ENCODE data around the gene CSF1. TPM values are rescaled to one million over a fixed set of nuclear protein-coding genes. Genes with fewer than 3 reads are reported as not detected.

Gene CSF1
- polyA plus RNA-seq, 1 donor = 14.4 TPM

Other genes with a start within 250 kb of the CSF1 start
- 157 TPM for gene GSTM2, start 242.8 kb upstream of the CSF1 start, polyA plus RNA-seq (ENCODE audit: insufficient read length)
- 50.6 TPM for gene GSTM1, start 223.0 kb upstream of the CSF1 start, polyA plus RNA-seq (ENCODE audit: insufficient read length)
- 19.8 TPM for gene GSTM5, start 198.6 kb upstream of the CSF1 start, polyA plus RNA-seq (ENCODE audit: insufficient read length)
- 34.4 TPM for gene GSTM3, start 169.8 kb upstream of the CSF1 start, polyA plus RNA-seq (ENCODE audit: insufficient read length)
- 0.34 TPM for gene EPS8L3, start 146.9 kb upstream of the CSF1 start, polyA plus RNA-seq (ENCODE audit: insufficient read length)
- gene AHCYL1, start 73.9 kb downstream of the CSF1 start, polyA plus RNA-seq (ENCODE audit: insufficient read length) = 40.8 TPM
- 30.6 TPM for gene STRIP1, start 123.8 kb downstream of the CSF1 start, polyA plus RNA-seq (ENCODE audit: insufficient read length)
- gene ALX3, start 159.8 kb downstream of the CSF1 start, polyA plus RNA-seq (ENCODE audit: insufficient read length) = not detected
- gene UBL4B, start 201.6 kb downstream of the CSF1 start, polyA plus RNA-seq (ENCODE audit: insufficient read length) = not detected
- gene SLC6A17, start 239.6 kb downstream of the CSF1 start, polyA plus RNA-seq (ENCODE audit: insufficient read length) = 0.83 TPM